Loucy (cell line): ENCODE data around the gene SAFB2.
A peak's percentile ranks its signal among the peaks of the same experiment; 100 is the strongest.

Experiments used
- H2AFZ ChIP-seq: fragments of 200-600 bp; sonication (generic); 2 replicates; pipeline ENCODE4 v1.6.0; 2016; ENCODE audit warnings: antibody characterized with exemption, mild to moderate bottlenecking, low read length, moderate library complexity
- H3F3A ChIP-seq: fragments of 200-600 bp; 2 replicates; pipeline ENCODE4 v1.6.0; 2016; ENCODE audit warnings: antibody characterized with exemption, low read depth, mild to moderate bottlenecking
- H3K27me3 ChIP-seq: fragments of 200-600 bp; sonication (generic); 2 replicates; pipeline ENCODE4 v1.6.1; 2014; ENCODE audit warnings: low read length, mild to moderate bottlenecking; ENCODE audit not compliant: insufficient read depth, poor library complexity, severe bottlenecking
- H3K36me3 ChIP-seq: fragments of 200-600 bp; sonication (generic); 2 replicates; pipeline ENCODE4 v1.6.1; 2016; ENCODE audit warnings: low read length; ENCODE audit not compliant: insufficient read depth
- H3K4me1 ChIP-seq: fragments of 200-600 bp; sonication (generic); 2 replicates; pipeline ENCODE4 v1.5.1; 2014; ENCODE audit warnings: low read length, mild to moderate bottlenecking; ENCODE audit not compliant: insufficient read depth, poor library complexity, severe bottlenecking
- H3K4me2 ChIP-seq: fragments of 200-600 bp; sonication (generic); 2 replicates; pipeline ENCODE4 v1.6.0; 2014; ENCODE audit warnings: antibody characterized with exemption, low read length, low read depth, mild to moderate bottlenecking; ENCODE audit not compliant: poor library complexity, severe bottlenecking
- H3K4me3 ChIP-seq: fragments of 200-600 bp; sonication (generic); 2 replicates; pipeline ENCODE4 v1.5.1; 2014; ENCODE audit warnings: low read length, mild to moderate bottlenecking, mixed read lengths; ENCODE audit not compliant: poor library complexity, severe bottlenecking
- H3K79me2 ChIP-seq: fragments of 200-600 bp; sonication (generic); 2 replicates; pipeline ENCODE4 v1.6.1; 2014; ENCODE audit warnings: low read length; ENCODE audit not compliant: insufficient read depth
- H3K9ac ChIP-seq: fragments of 200-600 bp; sonication (generic); 2 replicates; pipeline ENCODE4 v1.6.0; 2014; ENCODE audit warnings: mild to moderate bottlenecking, low read depth, low read length, moderate library complexity; ENCODE audit not compliant: poor library complexity, severe bottlenecking
- H3K9me2 ChIP-seq: fragments of 200-600 bp; sonication (generic); replicated peaks from 2 replicates; pipeline ENCODE4 v1.6.1; 2016; ENCODE audit warnings: low read depth, low read length, mixed read lengths
- H3K9me3 ChIP-seq: fragments of 200-600 bp; sonication (generic); 2 replicates; pipeline ENCODE4 v1.6.1; 2014; ENCODE audit warnings: mild to moderate bottlenecking, antibody characterized with exemption, low read length, low read depth; ENCODE audit not compliant: insufficient read depth
- H4K20me1 ChIP-seq: fragments of 200-600 bp; sonication (generic); 2 replicates; pipeline ENCODE4 v1.6.0; 2014; ENCODE audit warnings: antibody characterized with exemption, low read length, mild to moderate bottlenecking; ENCODE audit not compliant: insufficient read depth, poor library complexity, severe bottlenecking
- CTCF ChIP-seq: fragments of 200-600 bp; sonication (generic); conservative IDR thresholded peaks from 2 replicates; pipeline ENCODE4 v1.5.1; 2014; ENCODE audit warnings: mild to moderate bottlenecking, antibody characterized with exemption, low read length
- EZH2phosphoT487 ChIP-seq: fragments of 200-600 bp; IDR thresholded peaks from 2 replicates; pipeline ENCODE4 v1.6.1; 2018; ENCODE audit warnings: antibody characterized with exemption, mild to moderate bottlenecking, moderate library complexity, borderline replicate concordance

The SAFB2 gene

GRCh38 chr19:5622465-5623396 lies at the start of gene SAFB2, which contains the start of gene SAFB:
SAFB2 (minus strand) TSS chr19:5622776; CDS start chr19:5622715, 61 bp downstream.
SAFB (plus strand) TSS chr19:5623083; CDS start chr19:5623206, 123 bp downstream.
- H3K36me3 ChIP-seq: peaks cover 26% of the 10 kb centered on the region
- no peaks in the 10 kb centered on the region for H3K9me2 ChIP-seq
- H3K79me2 ChIP-seq: peaks cover 97% of the 10 kb centered on the region
- peak within 1 kb of the TSS; percentile 96 for H3K9ac ChIP-seq
- H3K4me2 ChIP-seq: peak within 1 kb of the TSS; percentile 99
- TF ChIP-seq CTCF (no peak), EZH2phosphoT487 (no peak)
- peak within 1 kb of the TSS; percentile 84 for H2AFZ ChIP-seq
- H3K4me1 ChIP-seq: peaks cover 64% of the 10 kb centered on the region
- H3K4me3 ChIP-seq: peak within 1 kb of the TSS; percentile 100
- no peaks in the 10 kb centered on the region for H3F3A ChIP-seq
- peaks cover 89% of the 10 kb centered on the region for H4K20me1 ChIP-seq
- H3K27me3 ChIP-seq: peaks cover 6% of the 10 kb centered on the region
- H3K9me3 ChIP-seq: no peaks in the 10 kb centered on the region

- peaks cover 31% of the 10 kb centered on the region; the same call in 1 of the 2 replicates for H3K36me3 ChIP-seq
- H3K4me1 ChIP-seq: no peaks in the 10 kb centered on the region
- H4K20me1 ChIP-seq: no peaks in the 10 kb centered on the region
- no peak for TF ChIP-seq CTCF
- TF ChIP-seq EZH2phosphoT487: no peak
- no peaks in the 10 kb centered on the region for H3K27me3 ChIP-seq
- H3K9me2 ChIP-seq: no peaks in the 10 kb centered on the region
- H2AFZ ChIP-seq: no peak overlapping the region
- H3K9ac ChIP-seq: no peak overlapping the region
- H3K9me3 ChIP-seq: no peaks in the 10 kb centered on the region
- H3K4me3 ChIP-seq: no peak overlapping the region
- no peaks in the 10 kb centered on the region for H3K79me2 ChIP-seq
- H3F3A ChIP-seq: no peaks in the 10 kb centered on the region
- no peak overlapping the region for H3K4me2 ChIP-seq
Measured at GRCh38 chr19:5671600-5671999, 49.0 kb upstream of the SAFB2 start.

GRCh38 chr19:5669212-5669611 lies 46.6 kb upstream of the SAFB2 start:
- no peaks in the 10 kb centered on the region for H4K20me1 ChIP-seq
- H3K4me1 ChIP-seq: no peaks in the 10 kb centered on the region
- peaks cover 55% of the 10 kb centered on the region for H3K36me3 ChIP-seq
- H3K4me3 ChIP-seq: no peak overlapping the region
- H3K9me2 ChIP-seq: no peaks in the 10 kb centered on the region
- no peak for TF ChIP-seq CTCF
- TF ChIP-seq EZH2phosphoT487: no peak
- H3K79me2 ChIP-seq: no peaks in the 10 kb centered on the region
- no peak overlapping the region for H3K4me2 ChIP-seq
- no peak overlapping the region for H3K9ac ChIP-seq
- no peaks in the 10 kb centered on the region for H3F3A ChIP-seq
- H3K27me3 ChIP-seq: no peaks in the 10 kb centered on the region
- H2AFZ ChIP-seq: no peak overlapping the region
- no peaks in the 10 kb centered on the region for H3K9me3 ChIP-seq
